ENCODE measurements around the gene ADAM10. TPM values are rescaled to one million over a fixed set of nuclear protein-coding genes. Genes with fewer than 3 reads are reported as not detected.

The ADAM10 gene
- total RNA-seq, 1 donor from 2014 or later = 243 TPM

DNA sequence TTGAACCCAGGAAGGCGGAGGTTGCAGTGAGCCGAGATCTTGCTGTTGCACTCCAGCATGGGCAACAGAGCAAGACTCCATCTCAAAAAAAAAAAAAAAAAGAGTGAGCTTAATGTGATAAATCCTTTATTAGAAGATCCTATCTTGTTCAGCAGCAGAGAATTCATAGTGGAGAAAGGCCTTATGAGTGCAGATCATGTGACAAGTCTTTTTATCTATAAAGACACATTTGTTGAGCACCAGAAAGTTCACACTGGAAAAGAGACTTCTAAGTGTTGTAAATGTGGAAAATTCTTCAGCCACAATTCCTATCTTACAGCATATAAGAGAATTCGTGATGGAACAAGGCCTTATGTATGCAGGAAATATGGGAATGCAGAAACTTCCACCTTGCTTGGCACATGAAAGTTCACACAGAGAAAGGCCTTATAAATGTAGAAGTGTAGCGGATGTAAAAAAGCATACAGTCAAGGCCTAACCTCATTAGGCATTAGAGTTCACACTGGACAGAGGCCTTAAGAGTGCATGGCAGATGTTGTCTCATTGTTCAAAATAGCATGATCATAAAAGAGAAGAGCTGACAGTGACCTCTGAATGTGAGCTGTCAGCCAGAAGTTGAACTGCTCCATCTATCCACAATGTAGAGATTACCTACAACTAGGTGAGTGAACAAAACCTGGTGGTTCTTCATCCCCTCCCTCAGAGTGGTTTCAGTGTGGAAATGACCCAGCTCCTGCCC lies 16.7 kb downstream of the ADAM10 start:
- Histone ChIP-seq H3K9me3 (ENCODE audit: insufficient read depth, low read depth, low read length) (no peaks in the 10 kb centered on the region), H4K20me1 (ENCODE audit: insufficient read depth, low read length) (peaks cover 60% of the 10 kb centered on the region), H3K9ac (ENCODE audit: low read length) (no peak overlapping the region), H3K4me2 (ENCODE audit: low read length) (no peak overlapping the region), H3K27ac (ENCODE audit: low read depth, low read length) (no peak overlapping the region), H3K4me1 (ENCODE audit: insufficient read depth, low read length) (peaks cover 12% of the 10 kb centered on the region), H2AFZ (ENCODE audit: low read depth, low read length) (no peak overlapping the region), H3K79me2 (ENCODE audit: insufficient read depth, low read length) (peaks cover 98% of the 10 kb centered on the region), H3K4me3 (ENCODE audit: insufficient read depth, low read depth, low read length) (no peak overlapping the region), H3K36me3 (ENCODE audit: insufficient read depth, low read length) (no peaks in the 10 kb centered on the region), H3K27me3 (ENCODE audit: insufficient read depth, low read length) (no peaks in the 10 kb centered on the region)
- no peak for TF ChIP-seq CTCF (IDR thresholded peaks at IDR 0.05; ENCODE audit: insufficient read depth, low read depth, low read length)
- TF ChIP-seq EZH2 (IDR thresholded peaks at IDR 0.05; ENCODE audit: insufficient read depth, low read length) = no peak
- no peak for FAIRE-seq
- DNase-seq (ENCODE audit: low read depth) = no peak
- peak overlapping the region; percentile 92 for H3K27ac Mint-ChIP-seq (ENCODE audit: unreplicated experiment)
- H3K27me3 Mint-ChIP-seq (ENCODE audit: low read depth, unreplicated experiment) = no peaks in the 10 kb centered on the region
- H3K4me3 Mint-ChIP-seq (ENCODE audit: unreplicated experiment) = peak overlapping the region; percentile 0
- H3K36me3 Mint-ChIP-seq (ENCODE audit: low read depth, unreplicated experiment) = no peaks in the 10 kb centered on the region
- H3K9me3 Mint-ChIP-seq (ENCODE audit: unreplicated experiment) = no peaks in the 10 kb centered on the region
- peaks cover 32% of the 10 kb centered on the region for H3K4me1 Mint-ChIP-seq (ENCODE audit: low read depth, unreplicated experiment)

GRCh38 chr15:58731756-58732535 lies 17.6 kb downstream of the ADAM10 start:
- H3K27ac Mint-ChIP-seq (ENCODE audit: unreplicated experiment) = peak overlapping the region; percentile 92
- peak; percentile 69 for DNase-seq (ENCODE audit: low read depth)
- Histone ChIP-seq H3K4me3 (ENCODE audit: insufficient read depth, low read depth, low read length) (no peak overlapping the region), H3K79me2 (ENCODE audit: insufficient read depth, low read length) (peaks cover 98% of the 10 kb centered on the region), H3K9ac (ENCODE audit: low read length) (peak overlapping the region; percentile 11), H4K20me1 (ENCODE audit: insufficient read depth, low read length) (peaks cover 53% of the 10 kb centered on the region), H3K9me3 (ENCODE audit: insufficient read depth, low read depth, low read length) (no peaks in the 10 kb centered on the region), H3K4me1 (ENCODE audit: insufficient read depth, low read length) (peaks cover 12% of the 10 kb centered on the region), H3K27ac (ENCODE audit: low read depth, low read length) (peak overlapping the region; percentile 44), H2AFZ (ENCODE audit: low read depth, low read length) (no peak overlapping the region), H3K4me2 (ENCODE audit: low read length) (peak overlapping the region; percentile 38), H3K27me3 (ENCODE audit: insufficient read depth, low read length) (no peaks in the 10 kb centered on the region), H3K36me3 (ENCODE audit: insufficient read depth, low read length) (no peaks in the 10 kb centered on the region)
- H3K4me1 Mint-ChIP-seq (ENCODE audit: low read depth, unreplicated experiment) = peaks cover 32% of the 10 kb centered on the region
- peak overlapping the region; percentile 0 for H3K4me3 Mint-ChIP-seq (ENCODE audit: unreplicated experiment)
- H3K36me3 Mint-ChIP-seq (ENCODE audit: low read depth, unreplicated experiment) = no peaks in the 10 kb centered on the region
- TF ChIP-seq CTCF (IDR thresholded peaks at IDR 0.05; ENCODE audit: insufficient read depth, low read depth, low read length) (no peak), EZH2 (IDR thresholded peaks at IDR 0.05; ENCODE audit: insufficient read depth, low read length) (no peak)
- no peaks in the 10 kb centered on the region for H3K27me3 Mint-ChIP-seq (ENCODE audit: low read depth, unreplicated experiment)
- FAIRE-seq = peak; percentile 37
- H3K9me3 Mint-ChIP-seq (ENCODE audit: unreplicated experiment) = no peaks in the 10 kb centered on the region
